NT2/D1 (cell line): ENCODE results near the gene CAMK1G.

Experiments used
- SUZ12 ChIP-seq: IDR thresholded peaks from 2 replicates; pipeline ENCODE4 v1.6.1; 2011; ENCODE audit not compliant: insufficient read length, insufficient read depth; ENCODE audit errors: extremely low read depth
- ZNF274 ChIP-seq: IDR thresholded peaks from 2 replicates; pipeline ENCODE4 v1.6.1; 2011; ENCODE audit warnings: mild to moderate bottlenecking, low read depth, low read length

GRCh38 chr1:209653915-209654351, 70.4 kb downstream of the CAMK1G start:
- TF ChIP-seq ZNF274 (no peak), SUZ12 (no peak)
